GM18909 (cell line): ENCODE measurements around the gene FAT1.

Experiments
- ATAC-seq: cut with Tn5 transposase; IDR thresholded peaks from one replicate; pipeline ENCODE4 v1.9.1; 2021; ENCODE audit warnings: mild to moderate bottlenecking; ENCODE audit not compliant: unreplicated experiment, poor library complexity

The FAT1 gene

DNA sequence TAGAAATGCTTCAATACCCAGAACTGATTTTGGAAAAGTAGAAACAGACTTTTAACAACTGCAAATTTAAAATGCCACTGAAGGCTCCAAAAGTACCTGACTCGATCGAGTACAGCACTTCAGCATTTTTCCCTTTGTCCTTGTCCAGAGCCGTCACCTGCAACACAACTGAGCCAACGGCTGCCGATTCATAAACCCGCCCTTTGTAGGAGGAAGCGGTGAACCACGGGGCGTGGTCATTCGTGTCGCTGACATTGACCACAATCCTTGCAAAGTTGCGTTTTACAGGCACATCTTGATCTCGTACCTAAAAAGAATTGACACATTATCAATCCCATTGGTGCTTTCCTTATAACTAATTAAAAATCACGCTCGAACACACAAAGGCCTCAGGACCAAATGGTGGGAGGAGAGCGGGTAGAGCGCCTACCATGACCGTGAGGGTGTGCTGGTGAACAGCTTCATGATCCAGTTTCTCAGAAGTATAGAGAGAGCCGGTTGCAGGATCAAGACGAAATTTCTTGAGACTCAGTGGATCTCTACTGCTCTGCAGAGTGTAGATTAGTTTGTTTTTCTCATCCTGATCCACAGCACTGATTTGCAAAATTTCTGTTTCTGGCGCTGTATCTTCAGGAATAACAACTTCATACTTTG, 95.5 kb downstream of the FAT1 start:
- ATAC-seq: no peak

DNA sequence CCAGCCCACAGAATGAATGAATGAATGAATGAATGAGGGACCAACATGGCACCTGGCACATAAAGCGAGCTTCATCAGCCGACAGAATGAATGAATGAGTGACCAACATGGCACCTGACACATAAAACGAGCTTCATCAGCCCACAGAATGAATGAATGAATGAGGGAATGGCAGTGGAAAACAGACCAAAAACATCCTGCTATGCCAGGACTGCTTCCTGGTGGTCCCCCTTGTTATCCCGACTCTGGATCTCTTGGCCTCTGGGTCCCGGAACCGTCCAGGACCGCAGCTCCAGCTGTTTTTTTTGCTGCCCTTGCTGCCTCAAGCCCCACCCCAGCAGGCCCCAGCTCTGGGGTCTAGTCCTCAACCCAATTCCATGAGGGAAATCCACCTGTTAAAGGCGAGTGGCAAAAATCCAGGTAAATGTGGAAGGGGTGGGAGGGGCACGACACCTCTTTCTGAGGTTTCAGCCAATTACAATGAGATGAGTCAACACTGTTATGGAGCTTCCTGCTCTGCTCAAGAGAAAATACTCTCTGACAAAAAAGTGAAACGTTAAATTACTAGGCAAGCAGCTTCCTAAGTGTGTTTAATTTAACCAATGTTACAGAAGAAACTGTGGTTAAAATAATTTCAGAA, 96.3 kb downstream of the FAT1 start:
- ATAC-seq: no peak

- ATAC-seq: no peak
Observed at GRCh38 chr4:186624951-186625350, 98.7 kb downstream of the FAT1 start.

DNA sequence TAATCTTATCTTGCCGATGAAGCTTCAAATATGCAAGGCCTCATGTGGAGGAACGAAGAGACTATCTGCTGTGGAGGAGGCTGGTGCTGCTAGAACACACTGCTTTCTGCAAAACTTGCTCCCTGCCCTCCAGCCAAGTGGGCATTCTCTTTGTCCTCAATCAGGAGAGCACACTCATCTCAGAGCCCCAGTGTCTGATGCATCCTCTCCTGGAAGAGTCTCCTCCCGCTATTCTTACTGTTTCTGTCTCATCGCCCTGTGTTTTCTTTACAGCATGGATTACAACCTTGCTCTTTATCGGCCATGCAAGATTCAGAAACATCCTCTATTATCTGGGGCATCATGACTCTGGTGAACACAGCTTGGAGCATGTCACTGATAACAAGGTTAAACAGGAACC, 100.1 kb downstream of the FAT1 start:
- no peak for ATAC-seq

- ATAC-seq: no peak
Observed at GRCh38 chr4:186622788-186623464, 100.7 kb downstream of the FAT1 start.

DNA sequence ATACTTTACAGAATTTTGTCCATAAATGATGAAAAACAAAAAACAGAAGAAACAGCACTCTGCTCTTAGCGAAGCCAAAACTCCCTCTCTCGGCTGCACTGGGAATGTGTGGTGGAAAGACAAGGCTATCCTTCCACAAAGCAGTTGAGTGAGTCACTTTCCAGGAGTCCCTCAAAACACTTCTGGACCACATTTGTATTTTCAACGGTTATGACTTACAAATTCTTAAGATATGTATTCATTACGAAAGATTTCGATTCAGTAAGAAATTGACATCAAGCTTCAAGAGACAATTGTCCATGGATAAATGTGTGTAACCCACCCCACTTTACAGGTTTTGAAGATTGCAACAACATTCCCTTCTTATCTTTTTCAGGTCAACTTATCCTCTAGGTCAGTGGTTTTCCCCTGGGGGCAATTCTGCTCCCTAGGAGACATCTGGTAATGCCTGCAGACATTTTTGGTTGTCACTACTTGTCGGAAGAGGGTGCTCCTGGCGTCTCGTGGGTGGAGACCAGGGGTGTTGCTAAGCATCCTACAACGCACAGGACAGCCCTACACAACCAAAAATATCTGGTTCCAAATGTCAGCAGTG, 101.6 kb downstream of the FAT1 start:
- ATAC-seq: no peak

- no peak for ATAC-seq
Observed at GRCh38 chr4:186619088-186619487, 104.6 kb downstream of the FAT1 start.

- ATAC-seq: no peak
Observed at GRCh38 chr4:186617921-186618320, 105.7 kb downstream of the FAT1 start.

DNA sequence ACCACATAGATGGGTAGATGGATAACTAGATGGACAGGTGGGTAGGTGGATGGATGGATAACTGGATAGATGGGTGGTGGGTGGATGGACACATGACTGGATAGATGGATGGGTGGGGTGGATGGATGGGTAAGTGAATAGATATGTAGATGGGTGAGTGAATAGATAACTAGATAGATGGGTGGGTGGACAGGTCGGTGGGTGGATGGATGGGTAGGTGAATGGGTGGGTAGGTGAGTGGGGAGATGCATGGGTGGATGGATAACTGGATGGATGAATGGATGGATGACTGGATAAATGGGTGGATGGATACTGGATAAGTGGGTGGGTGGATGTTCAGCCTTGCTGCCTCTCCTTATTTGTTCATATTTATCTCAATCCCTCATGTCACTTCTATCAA, 116.2 kb downstream of the FAT1 start:
- ATAC-seq: no peak

- ATAC-seq: no peak
Observed at GRCh38 chr4:186606591-186606992, 117.1 kb downstream of the FAT1 start.

DNA sequence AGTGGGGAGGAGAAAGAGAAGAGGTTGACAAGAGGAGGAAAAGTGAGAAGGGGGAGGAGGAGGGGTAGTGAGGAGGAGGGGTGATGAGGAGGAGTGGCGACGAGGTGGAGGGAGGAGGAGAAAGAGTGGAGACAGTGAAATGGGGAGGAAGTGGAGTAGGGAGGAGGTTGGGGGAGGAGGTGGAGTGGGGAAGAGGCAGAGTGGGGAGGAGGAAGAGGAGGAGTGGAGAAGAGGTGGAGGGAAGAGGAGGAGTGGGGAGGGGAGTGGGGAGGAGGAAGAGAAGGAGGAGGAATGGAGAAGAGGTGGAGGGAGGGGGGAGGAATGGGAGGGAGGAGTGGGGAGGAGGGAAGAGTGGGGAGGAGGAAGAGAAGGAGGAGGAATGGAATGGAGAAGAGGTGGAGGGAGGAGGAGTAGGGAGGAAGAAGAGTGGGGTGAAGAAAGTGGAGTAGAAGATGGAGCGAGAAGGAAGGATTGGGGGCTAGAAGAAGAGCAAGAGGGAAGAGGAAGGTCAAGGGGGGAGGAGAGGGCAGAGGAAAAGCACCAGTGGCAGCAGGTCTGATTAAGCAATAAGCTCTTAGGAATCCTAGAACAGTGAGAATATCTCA, 118.3 kb downstream of the FAT1 start:
- ATAC-seq: no peak

- ATAC-seq: no peak
Observed at GRCh38 chr4:186604124-186604807, 119.4 kb downstream of the FAT1 start.

DNA sequence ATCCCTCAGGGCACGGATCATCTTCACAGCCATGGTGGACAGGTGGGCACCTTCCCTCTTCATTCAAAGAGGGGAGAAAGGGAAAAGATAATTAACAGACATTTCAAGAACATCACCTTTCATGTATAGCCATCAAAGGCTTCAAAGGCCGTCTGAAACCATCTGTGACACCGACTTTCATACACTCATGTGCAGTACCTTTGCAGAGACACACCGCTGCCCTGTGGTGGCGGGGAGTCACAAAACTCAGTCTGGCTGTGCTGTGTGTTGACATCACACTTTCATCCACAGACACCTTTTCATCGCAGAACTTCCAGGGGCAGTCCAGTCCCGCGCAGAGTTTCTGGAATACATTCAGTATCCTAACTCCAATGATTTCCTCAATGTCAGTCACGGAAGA, 120.7 kb downstream of the FAT1 start:
- ATAC-seq: no peak

DNA sequence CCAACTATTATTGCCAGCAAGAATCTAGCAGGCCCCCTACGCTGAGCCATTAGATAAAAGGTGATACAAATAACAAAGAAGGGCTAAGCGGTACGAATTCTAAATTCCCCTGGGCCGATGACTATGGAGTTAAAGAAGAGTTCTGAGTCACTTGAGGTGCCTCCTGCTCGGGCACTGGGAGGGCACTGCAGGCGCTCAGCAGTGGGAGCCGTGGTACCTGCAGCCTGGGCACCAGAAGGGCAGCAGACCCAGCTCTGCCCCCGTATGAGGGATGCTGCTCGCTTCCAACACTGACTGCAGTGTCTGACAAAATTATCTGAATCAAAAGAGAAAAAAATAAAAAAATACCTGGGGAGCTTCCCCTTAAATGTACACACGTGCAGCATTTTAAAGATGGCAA, 124.2 kb downstream of the FAT1 start:
- no peak for ATAC-seq

DNA sequence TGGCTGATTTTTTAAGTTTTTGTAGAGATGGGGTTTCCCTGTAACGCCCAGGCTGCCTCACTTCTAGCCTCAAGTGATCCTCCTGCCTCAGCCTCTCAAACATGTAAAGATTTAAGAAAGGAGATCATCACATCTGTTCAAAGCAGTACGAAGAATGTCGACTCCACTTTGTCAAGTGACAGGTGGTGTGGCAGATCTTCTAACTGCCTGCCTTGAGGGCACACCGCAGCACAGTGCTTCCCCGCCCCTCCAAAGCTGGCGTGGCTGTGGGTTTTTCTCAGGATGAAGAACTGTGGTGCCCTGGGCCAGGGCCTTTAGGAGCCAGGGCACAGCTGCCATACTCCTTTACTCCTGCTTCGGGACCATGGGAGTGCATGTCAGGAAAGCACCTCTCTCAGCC, 125.0 kb downstream of the FAT1 start:
- ATAC-seq: no peak

DNA sequence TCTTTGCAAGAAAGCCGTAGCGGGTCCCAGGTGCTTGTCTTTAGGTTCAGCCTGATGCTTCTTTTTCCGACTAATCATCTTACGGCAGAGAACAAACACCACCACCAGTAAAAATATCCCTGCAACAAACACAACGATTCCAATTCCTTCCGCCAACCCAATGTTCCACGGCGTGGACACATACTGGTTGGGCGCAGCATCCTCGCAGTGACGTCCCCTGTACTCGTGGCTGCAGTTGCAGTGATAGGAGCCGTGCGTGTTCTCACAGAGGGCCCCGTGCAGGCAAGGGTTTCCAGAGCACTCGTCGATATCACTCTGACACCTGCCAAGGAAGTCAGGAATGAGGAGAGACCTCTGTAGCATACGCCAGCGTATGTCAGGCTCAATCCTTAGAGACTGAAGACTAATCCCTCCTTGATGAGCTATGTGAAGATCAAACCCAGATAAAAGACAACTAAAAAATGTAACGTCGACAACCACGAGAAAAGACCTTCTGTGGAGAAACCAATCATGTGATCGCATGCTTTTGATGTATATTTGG, 126.7 kb downstream of the FAT1 start:
- no peak for ATAC-seq

DNA sequence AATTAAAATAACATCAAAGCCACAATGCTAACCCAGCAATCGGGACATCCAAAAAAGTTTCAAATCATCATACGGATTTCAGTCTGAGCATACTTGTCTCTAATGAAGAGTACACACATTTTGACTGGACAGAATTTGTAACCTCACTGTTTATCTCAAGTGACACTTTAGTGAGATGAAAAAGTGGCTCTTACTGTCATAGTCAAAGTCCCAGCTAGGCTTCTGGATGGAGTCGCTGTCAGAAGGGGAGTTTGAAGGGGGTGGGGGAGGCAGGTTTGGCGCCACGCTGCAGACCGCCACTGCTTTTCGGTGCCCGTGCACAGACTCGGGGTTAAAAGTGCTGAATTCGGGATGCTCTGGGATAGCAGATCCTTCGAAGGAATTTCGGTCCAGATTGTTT, 127.3 kb downstream of the FAT1 start:
- no peak for ATAC-seq

- ATAC-seq: no peak
Observed at GRCh38 chr4:186593587-186593973, 130.1 kb downstream of the FAT1 start.

- ATAC-seq: no peak
Observed at GRCh38 chr4:186592966-186593586, 130.6 kb downstream of the FAT1 start.

- no peak for ATAC-seq
Observed at GRCh38 chr4:186592445-186592844, 131.2 kb downstream of the FAT1 start.
